GM12875 (cell line): ENCODE results near the gene KCTD18.

Experiments used
- H3K4me3 ChIP-seq: one replicate; pipeline ENCODE4 v1.5.1; 2011; ENCODE audit warnings: low read depth, low read length, control low read depth
- CTCF ChIP-seq: IDR thresholded peaks from 2 replicates; pipeline ENCODE4 v1.5.1; 2011; ENCODE audit warnings: low read depth, mild to moderate bottlenecking, control low read depth, inconsistent platforms, low read length, moderate library complexity, borderline replicate concordance; ENCODE audit not compliant: insufficient read depth

KCTD18 gene

GRCh38 chr2:200459101-200459500, 50.8 kb downstream of the KCTD18 start:
- no peak for TF ChIP-seq CTCF

GRCh38 chr2:200456567-200456966, 53.3 kb downstream of the KCTD18 start:
- H3K4me3 ChIP-seq = no peak overlapping the region
- TF ChIP-seq CTCF = no peak

More at GRCh38 chr2:200459101-200459500, 50.8 kb downstream of the KCTD18 start:
- no peak overlapping the region for H3K4me3 ChIP-seq

DNA sequence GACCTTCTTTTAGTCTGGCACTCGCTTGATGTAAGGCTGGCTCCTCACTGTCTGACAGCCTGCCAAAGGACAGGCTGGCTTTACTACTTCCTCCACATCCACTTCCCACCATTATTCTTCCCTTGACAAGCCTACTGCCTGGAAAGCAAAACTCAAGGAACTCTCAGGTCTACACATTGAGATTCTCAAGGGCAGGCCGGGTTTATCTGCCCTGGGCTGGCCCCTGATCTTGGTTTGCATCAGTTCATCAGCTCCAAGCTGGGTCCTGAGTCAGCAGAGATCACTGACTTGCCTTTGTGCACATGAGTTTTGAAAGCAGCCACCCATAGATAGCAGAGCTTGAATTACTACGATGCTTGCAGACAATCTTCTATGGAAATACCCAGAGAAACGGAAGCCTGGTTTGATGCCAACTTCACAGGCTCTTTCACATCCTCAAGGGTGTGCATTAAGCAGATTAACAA, 53.9 kb downstream of the KCTD18 start:
- no peak for TF ChIP-seq CTCF
- no peak overlapping the region for H3K4me3 ChIP-seq

- TF ChIP-seq CTCF = no peak
- no peak overlapping the region for H3K4me3 ChIP-seq
These were observed 54.7 kb downstream of the KCTD18 start for GRCh38 chr2:200454927-200455801.

- TF ChIP-seq CTCF = no peak
- no peak overlapping the region for H3K4me3 ChIP-seq
These were observed 55.9 kb downstream of the KCTD18 start for GRCh38 chr2:200453853-200454534.

DNA sequence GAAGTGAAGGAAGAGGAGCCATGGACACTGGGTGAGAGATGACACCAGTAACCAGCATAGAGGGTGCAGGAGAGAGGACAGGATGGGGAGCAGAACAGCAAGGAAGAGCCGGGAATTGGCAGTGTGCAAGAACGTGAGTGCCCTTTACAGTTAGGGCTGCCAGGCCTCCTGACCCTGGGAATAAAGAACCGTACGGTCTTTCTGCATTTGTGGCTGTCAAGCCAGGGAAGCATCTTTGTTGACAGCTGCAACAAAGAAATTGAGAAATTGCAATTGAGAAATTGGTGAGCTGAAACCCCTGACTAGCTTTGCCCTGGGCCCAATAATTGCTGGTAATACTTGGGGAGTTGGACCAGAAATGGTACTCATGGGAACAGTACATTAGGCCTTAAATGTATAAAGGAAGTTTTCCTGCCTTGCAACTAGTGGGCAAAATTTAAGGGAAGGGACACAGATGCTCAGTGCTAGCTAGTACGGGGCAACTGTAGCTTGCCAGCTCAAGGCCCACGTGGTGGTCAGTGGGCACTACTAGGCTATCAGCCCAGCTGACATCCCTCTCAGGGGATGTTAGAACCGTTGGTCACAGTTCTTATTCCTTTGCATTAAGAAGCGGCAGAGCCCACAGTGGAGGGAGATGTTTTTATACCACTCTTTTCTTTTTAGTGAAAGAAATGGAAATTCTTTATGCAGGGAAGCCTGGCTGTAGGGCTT, 56.6 kb downstream of the KCTD18 start:
- no peak overlapping the region for H3K4me3 ChIP-seq
- no peak for TF ChIP-seq CTCF
